Hepatocyte (in vitro differentiated cells): ENCODE measurements around the gene SH3RF3.

Source experiments
- CTCF ChIP-seq: fragments of 200-600 bp; sonication (generic); IDR thresholded peaks from 2 replicates; pipeline ENCODE4 v1.5.1; 2016; ENCODE audit warnings: antibody characterized with exemption, mild to moderate bottlenecking; ENCODE audit not compliant: poor library complexity
- EZH2 ChIP-seq: fragments of 200-600 bp; sonication (generic); IDR thresholded peaks from 2 replicates; pipeline ENCODE4 v1.6.1; 2016; ENCODE audit warnings: antibody characterized with exemption, mild to moderate bottlenecking, borderline replicate concordance

DNA sequence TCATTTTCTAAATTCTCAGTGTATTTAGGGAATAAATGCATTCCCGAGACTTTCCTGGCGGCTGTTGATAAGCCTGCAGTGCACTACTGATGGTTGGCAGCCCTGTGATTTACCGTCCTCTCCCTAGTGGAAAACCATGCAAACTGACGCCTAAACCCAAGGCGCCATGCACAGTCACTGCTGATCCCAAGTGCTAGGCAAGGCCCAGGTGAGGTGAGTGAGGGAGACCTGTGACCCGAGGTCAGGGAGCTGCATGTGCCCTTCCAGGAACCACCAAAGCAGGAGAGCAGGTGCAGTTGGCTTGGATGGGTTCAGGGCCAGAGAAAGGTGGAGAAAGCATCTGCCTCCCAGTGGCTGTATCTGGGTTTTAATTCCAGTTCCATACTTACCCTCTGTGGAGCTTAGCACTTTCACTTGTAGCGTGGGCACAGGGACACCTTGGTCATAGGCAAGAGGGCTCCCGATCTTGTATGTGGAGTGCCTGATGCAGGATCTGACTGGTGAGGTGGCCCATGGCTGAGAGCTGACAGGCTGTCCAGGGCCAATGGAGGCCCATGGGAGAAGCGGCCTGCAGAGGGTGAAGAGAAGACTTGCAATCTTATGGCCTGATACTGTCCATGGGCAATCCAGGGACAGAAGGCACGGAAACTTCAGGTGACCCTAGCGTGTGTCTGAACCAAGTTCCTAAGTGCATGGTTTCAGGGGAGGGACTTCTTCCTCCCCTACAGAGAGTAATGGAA lies 131.3 kb downstream of the SH3RF3 start:
- TF ChIP-seq EZH2 (no peak), CTCF (no peak)
